Measurements from ENCODE around the gene ULK1. TPM values are rescaled to one million over a fixed set of nuclear protein-coding genes. Genes with fewer than 3 reads are reported as not detected.
A peak's percentile ranks its signal among the peaks of the same experiment; 100 is the strongest.
"Not testable (repeated sequence)": the region's sequence is repeated elsewhere in the genome, so short reads cannot be mapped to it uniquely, and the experiment has no call there.

The ULK1 gene
- total RNA-seq, 1 donor from 2014 or later, result 30.2 TPM

DNA sequence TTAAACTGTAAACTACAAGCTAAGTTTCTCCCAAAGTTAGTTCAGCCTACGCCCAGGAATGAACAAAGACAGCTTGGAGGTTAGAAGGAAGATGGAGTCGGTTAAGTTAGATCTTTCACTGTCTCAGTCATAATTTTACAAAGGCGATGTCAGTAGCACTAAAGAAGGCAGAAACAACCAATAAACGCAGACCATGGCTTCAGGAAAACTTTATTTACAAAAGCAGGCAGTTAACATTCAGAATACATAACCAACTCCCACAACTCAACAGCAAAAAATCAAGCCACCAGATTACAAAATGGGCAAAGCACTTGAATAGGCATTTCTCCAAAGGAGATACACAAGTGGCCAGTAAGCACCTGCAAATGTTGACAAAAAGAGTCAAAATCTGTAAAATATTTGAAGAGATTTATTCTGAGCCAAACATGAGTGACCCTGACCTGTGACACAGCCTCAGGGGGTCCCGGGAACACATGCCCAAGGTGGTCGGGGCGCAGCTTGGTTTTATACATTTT is 8.8 kb upstream of the ULK1 start:
- Mint-ChIP-seq H3K36me3 (ENCODE audit: low read depth) (no peaks in the 10 kb centered on the region), H3K27me3 (ENCODE audit: low read depth) (peaks cover 5% of the 10 kb centered on the region), H3K27ac (no peak overlapping the region), H3K4me3 (ENCODE audit: low read depth) (no peak overlapping the region), H3K9me3 (peaks cover 7% of the 10 kb centered on the region), H3K4me1 (ENCODE audit: low read depth) (no peaks in the 10 kb centered on the region)
- intact Hi-C loops (cut with micrococcal nuclease), result no loop called here
- DNase-seq (ENCODE audit: low spot score), result no peak

DNA sequence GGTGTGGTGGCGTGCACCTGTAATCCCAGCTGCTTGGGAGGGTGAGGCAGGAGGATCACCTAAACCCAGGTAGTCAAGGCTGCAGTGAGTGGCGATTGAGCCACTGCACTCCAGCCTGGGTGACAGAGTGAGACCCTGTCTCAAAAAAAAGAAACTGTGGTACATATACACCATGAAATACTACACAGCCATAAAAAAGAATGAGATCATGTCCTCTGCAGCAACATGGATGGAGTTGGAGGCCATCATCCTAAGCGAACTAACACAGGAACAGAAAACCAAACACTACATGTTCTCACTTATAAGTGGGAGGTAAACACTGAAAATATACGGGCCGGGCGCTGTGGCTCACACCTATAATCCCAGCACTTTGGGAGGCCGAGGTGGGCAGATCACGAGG is 2.7 kb upstream of the ULK1 start:
- H3K9me3 Mint-ChIP-seq; H3K36me3 Mint-ChIP-seq (ENCODE audit: low read depth); H3K27me3 Mint-ChIP-seq (ENCODE audit: low read depth); H3K27ac Mint-ChIP-seq; H3K4me3 Mint-ChIP-seq (ENCODE audit: low read depth); H3K4me1 Mint-ChIP-seq (ENCODE audit: low read depth); DNase-seq (ENCODE audit: low spot score): not testable (repeated sequence)
- intact Hi-C loops (cut with micrococcal nuclease), result loop anchor here (10.0 kb wide), 1 partner anchor 177 kb away; the partner anchor contains the start of gene SFSWAP

DNA sequence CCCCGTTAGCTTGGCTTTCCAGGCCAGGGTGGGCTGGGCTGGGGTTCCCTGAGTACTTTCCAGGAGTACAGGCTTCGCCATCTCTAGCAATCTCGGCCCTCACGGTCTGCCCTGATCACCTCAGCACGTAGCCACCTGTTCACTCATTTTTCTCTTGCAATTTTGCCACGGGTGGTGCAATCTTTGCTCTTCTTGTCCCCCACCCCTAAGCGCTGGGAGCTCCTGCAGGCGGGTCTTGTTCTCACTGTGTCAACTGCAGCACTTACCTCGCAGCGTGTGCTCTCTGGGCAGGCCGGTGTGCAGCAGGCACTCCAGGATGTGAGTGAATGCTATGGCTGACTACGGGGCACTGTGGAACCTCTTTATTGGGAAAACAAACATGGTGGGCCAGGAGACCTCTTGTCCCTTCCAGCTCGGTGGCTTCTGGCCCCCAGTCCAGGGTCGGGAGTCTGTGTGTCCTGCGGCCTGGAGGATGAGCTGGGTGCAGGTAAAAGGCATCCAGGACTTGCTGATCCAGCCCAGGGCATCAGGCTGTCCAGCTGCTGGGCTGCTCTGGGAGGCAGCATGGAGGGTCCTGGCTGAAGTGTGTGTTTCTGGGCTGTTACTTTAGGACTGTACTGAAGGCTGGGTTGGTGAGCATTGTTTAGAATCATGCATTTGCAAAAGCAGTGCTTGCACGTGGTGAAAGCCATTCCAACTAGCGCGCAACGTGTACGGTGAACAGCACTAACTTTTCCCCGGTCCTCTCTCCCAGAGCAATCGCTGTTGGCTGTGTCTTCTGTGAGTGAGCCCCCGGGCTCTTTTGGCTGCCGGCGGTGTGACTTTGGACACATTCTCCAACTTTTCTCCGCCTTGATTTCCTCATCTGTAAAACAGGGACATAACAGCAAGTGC is 1.5 kb upstream of the ULK1 start:
- Mint-ChIP-seq H3K36me3 (ENCODE audit: low read depth) (no peaks in the 10 kb centered on the region), H3K9me3 (no peaks in the 10 kb centered on the region), H3K4me1 (ENCODE audit: low read depth) (peaks cover 6% of the 10 kb centered on the region), H3K27ac (no peak overlapping the region), H3K27me3 (ENCODE audit: low read depth) (peaks cover 5% of the 10 kb centered on the region), H3K4me3 (ENCODE audit: low read depth) (no peak overlapping the region)
- intact Hi-C loops (cut with micrococcal nuclease), result loop anchor here (10.0 kb wide), 1 partner anchor 178 kb away; the partner anchor contains the start of gene SFSWAP
- no peak for DNase-seq (ENCODE audit: low spot score)

DNA sequence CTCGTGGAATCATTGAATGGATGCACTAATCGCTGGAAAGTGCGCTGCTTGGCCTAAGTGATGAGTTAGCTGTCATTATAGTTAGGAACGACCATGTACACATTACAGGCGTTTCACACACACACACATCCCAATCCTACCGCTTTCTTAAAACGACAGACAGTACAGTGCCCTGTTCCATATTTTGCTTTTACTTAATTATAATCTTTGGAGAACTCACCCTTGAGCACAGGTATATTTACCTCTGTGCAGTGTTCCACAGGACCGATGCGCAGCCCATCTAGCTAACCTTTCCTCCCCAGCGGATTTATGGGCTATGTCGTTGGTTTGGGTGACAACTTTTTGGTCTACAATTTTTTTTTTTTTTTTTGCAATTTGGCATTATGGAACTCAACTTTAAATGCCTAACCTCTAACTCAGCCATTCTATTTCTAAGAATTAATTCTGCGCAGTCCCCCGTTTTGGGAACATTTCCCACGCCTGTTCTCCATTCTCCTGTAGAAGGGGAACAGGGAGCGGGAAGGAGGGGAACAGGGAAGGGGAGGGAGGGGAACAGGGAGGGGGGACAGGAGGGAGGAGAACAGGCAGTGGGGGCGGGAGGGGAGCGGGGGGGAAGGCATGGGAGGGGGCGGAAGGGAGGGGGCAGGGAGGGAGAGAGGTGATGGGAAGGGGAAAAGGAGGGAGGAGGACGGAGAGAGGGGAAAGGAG is 663 bp upstream of the ULK1 start:
- Mint-ChIP-seq H3K27ac (no peak overlapping the region), H3K9me3 (no peaks in the 10 kb centered on the region), H3K36me3 (ENCODE audit: low read depth) (no peaks in the 10 kb centered on the region), H3K4me3 (ENCODE audit: low read depth) (peak overlapping the region; percentile 8), H3K27me3 (ENCODE audit: low read depth) (peaks cover 5% of the 10 kb centered on the region), H3K4me1 (ENCODE audit: low read depth) (peaks cover 6% of the 10 kb centered on the region)
- intact Hi-C loops (cut with micrococcal nuclease), result loop anchor here (1.0 to 10.0 kb wide), 4 partner anchors 36 to 211 kb away; partner anchors contain the start of genes EP400, PUS1 and SFSWAP
- DNase-seq (ENCODE audit: low spot score), result no peak

DNA sequence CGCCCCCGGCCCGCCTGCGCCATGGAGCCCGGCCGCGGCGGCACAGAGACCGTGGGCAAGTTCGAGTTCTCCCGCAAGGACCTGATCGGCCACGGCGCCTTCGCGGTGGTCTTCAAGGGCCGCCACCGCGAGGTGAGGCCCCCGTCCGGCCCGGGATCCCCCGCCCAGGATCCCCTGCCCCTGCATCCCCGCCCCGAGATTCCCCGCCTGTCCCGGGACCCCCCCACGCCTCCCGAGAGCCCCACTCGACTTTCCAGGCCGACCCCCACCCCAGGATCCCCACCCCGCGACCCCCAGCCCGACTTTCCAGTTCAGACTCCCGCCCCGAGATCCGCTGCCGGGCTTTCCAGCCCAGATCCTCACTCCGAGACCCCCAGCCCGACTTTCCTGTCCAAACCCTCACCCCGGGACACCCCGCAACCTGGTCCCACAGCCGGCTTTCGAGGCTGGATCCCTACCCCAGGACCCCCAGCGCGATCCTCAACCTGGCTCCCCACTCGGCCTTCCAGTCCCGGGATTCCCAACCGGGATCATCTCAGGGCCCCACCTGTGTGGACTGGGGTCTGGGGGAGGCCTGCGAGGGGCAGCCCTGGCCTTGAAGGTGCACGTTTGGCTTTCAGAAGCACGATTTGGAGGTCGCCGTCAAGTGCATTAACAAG is 688 bp downstream of the ULK1 start:
- H3K4me3 Mint-ChIP-seq (ENCODE audit: low read depth), result peak overlapping the region; percentile 81
- intact Hi-C loops (cut with micrococcal nuclease), result loop anchor here (1.0 to 10.0 kb wide), 4 partner anchors 34 to 213 kb away; partner anchors contain the start of genes EP400, PUS1 and SFSWAP
- H3K27ac Mint-ChIP-seq, result peak overlapping the region; percentile 72
- no peaks in the 10 kb centered on the region for H3K9me3 Mint-ChIP-seq
- H3K4me1 Mint-ChIP-seq (ENCODE audit: low read depth), result peaks cover 6% of the 10 kb centered on the region
- no peak for DNase-seq (ENCODE audit: low spot score)
- H3K27me3 Mint-ChIP-seq (ENCODE audit: low read depth), result no peaks in the 10 kb centered on the region
- H3K36me3 Mint-ChIP-seq (ENCODE audit: low read depth), result no peaks in the 10 kb centered on the region

DNA sequence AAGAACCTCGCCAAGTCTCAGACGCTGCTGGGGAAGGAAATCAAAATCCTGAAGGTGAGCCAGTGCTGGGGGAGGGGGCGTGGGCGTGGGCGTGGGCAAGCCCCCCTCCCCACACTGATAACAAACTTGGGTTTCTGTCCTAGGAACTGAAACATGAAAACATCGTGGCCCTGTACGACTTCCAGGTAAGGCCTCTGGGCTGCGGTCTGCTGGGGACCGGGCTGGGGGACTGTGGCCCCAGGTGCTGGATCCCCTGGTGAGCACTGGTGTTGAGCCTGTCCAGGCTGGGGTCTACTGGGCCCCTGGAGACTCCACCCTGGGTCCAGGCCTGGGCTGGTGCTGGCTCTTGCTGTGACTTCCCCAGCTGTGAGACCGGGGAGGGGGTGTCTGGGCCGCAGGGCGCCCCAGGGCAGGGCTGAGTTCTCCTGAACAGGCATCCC is 1.2 kb downstream of the ULK1 start:
- Mint-ChIP-seq H3K4me3 (ENCODE audit: low read depth) (peak overlapping the region; percentile 81), H3K4me1 (ENCODE audit: low read depth) (peaks cover 6% of the 10 kb centered on the region), H3K27ac (peak overlapping the region; percentile 72), H3K27me3 (ENCODE audit: low read depth) (no peaks in the 10 kb centered on the region), H3K36me3 (ENCODE audit: low read depth) (no peaks in the 10 kb centered on the region), H3K9me3 (no peaks in the 10 kb centered on the region)
- DNase-seq (ENCODE audit: low spot score), result no peak
- intact Hi-C loops (cut with micrococcal nuclease), result loop anchor here (10.0 kb wide), 1 partner anchor 181 kb away; the partner anchor contains the start of gene SFSWAP

DNA sequence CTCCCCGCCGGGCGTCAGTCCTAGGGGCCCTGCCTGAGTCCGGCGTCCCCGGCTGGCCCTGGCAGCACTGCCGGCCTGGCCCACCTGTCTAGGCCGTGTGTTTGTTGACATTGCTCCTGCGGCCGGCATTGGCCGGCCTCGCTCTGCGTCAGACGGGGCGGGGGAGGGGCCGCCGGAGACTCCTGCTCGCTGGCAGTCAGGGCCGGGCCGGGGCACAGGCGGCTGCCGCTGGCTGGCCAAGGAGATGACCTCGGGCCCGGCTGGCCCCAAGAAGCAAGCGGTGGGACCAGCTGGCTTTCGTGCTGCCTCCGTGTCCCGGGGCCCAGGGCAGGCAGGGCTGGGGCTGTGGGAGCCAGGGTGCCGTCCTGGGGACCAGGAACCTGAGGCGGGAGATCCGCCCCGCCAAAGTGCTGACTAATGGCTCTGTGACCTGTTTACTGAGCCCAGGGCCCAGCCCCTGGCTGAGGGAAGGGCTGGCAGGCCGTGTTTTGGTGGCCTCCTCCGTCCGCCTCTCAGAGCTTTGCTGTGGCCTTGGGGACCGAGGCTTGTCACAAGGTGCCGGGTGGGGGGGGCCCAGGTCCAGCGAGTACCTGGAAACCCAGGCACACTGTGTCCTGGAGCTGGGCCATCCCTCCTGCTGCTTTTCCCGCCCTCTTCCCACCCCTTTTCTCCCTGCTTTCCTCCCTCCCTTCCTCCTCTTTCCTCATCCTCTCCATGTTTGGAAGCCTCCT is 1.8 kb downstream of the ULK1 start:
- Mint-ChIP-seq H3K27ac (no peak overlapping the region), H3K4me1 (ENCODE audit: low read depth) (peaks cover 6% of the 10 kb centered on the region), H3K9me3 (no peaks in the 10 kb centered on the region), H3K36me3 (ENCODE audit: low read depth) (no peaks in the 10 kb centered on the region), H3K27me3 (ENCODE audit: low read depth) (no peaks in the 10 kb centered on the region), H3K4me3 (ENCODE audit: low read depth) (peak overlapping the region; percentile 81)
- peak; percentile 65 for DNase-seq (ENCODE audit: low spot score)
- intact Hi-C loops (cut with micrococcal nuclease), result loop anchor here (10.0 kb wide), 1 partner anchor 181 kb away; the partner anchor contains the start of gene SFSWAP

DNA sequence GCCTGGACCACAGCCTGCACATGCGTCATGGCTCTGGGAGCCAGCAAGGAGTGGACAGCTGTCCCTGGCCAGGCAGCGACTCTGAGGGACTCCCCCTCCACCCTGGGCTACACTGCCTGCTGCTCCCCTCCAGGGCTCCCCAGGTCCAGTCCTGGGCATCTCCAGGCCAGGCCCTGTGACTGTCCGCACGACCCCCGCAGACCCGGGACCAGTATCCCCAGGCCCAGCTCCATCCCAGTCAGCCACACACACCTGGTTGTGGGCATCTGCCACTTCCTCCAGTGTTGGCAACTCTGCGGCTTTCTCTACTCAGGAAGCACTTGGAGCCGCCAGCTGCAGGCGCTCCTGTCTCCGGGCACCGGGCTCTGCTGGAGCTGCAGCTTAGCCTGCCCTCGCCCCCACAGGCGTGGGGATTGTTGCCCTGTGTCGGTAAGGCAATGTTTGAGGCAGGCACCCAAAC is 2.4 kb downstream of the ULK1 start:
- no peaks in the 10 kb centered on the region for H3K36me3 Mint-ChIP-seq (ENCODE audit: low read depth)
- H3K27me3 Mint-ChIP-seq (ENCODE audit: low read depth), result no peaks in the 10 kb centered on the region
- intact Hi-C loops (cut with micrococcal nuclease), result loop anchor here (10.0 kb wide), 1 partner anchor 182 kb away; the partner anchor contains the start of gene SFSWAP
- no peaks in the 10 kb centered on the region for H3K9me3 Mint-ChIP-seq
- no peak for DNase-seq (ENCODE audit: low spot score)
- no peak overlapping the region for H3K27ac Mint-ChIP-seq
- H3K4me3 Mint-ChIP-seq (ENCODE audit: low read depth), result peak overlapping the region; percentile 39
- H3K4me1 Mint-ChIP-seq (ENCODE audit: low read depth), result peaks cover 6% of the 10 kb centered on the region

DNA sequence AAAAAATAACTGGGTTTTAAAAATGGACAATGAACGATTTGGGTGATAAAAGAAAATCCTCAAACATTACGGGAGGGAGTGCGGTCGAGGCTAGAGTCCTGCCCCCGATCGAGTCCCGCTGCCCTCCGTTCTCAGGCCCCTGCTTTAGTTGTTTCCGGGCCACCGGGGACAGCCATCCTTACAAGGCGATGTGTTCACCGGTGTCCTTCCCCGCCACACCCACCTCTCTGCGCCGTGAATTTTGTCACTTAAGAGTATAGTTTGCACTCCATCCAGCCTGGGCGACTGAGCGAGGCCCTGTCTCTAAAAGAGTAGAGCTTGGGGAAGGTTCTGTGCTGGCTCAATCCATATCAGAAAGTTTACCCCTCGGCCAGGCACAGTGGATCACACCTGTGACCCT is 2.9 kb downstream of the ULK1 start:
- Mint-ChIP-seq H3K4me3 (ENCODE audit: low read depth) (peak overlapping the region; percentile 49), H3K36me3 (ENCODE audit: low read depth) (no peaks in the 10 kb centered on the region), H3K27me3 (ENCODE audit: low read depth) (no peaks in the 10 kb centered on the region), H3K4me1 (ENCODE audit: low read depth) (peaks cover 6% of the 10 kb centered on the region), H3K9me3 (no peaks in the 10 kb centered on the region), H3K27ac (no peak overlapping the region)
- intact Hi-C loops (cut with micrococcal nuclease), result loop anchor here (10.0 kb wide), 1 partner anchor 182 kb away; the partner anchor contains the start of gene SFSWAP
- DNase-seq (ENCODE audit: low spot score), result no peak

DNA sequence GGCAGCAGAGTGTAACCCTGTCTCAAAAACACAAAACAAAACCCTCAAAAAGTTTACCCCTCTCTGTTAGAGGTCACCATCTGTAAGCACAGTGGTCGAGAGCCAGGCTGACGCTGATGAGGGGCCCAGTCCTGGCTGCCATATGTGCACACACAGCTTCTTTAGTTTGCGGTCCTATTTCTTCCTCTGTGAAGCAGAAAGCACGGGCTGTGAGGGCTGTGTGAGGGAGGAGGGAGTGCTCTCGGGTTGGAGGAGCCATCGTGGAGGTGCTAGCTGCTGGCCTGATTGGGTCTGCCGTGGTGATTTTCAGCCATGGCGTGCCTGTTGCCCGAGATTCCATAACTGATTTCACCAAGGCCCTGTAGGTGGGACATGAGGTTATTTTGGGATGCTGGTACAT is 3.5 kb downstream of the ULK1 start:
- H3K9me3 Mint-ChIP-seq, result no peaks in the 10 kb centered on the region
- no peak overlapping the region for H3K4me3 Mint-ChIP-seq (ENCODE audit: low read depth)
- H3K36me3 Mint-ChIP-seq (ENCODE audit: low read depth), result no peaks in the 10 kb centered on the region
- no peaks in the 10 kb centered on the region for H3K27me3 Mint-ChIP-seq (ENCODE audit: low read depth)
- peaks cover 6% of the 10 kb centered on the region for H3K4me1 Mint-ChIP-seq (ENCODE audit: low read depth)
- intact Hi-C loops (cut with micrococcal nuclease), result loop anchor here (10.0 kb wide), 1 partner anchor 183 kb away; the partner anchor contains the start of gene SFSWAP
- no peak overlapping the region for H3K27ac Mint-ChIP-seq
- no peak for DNase-seq (ENCODE audit: low spot score)

DNA sequence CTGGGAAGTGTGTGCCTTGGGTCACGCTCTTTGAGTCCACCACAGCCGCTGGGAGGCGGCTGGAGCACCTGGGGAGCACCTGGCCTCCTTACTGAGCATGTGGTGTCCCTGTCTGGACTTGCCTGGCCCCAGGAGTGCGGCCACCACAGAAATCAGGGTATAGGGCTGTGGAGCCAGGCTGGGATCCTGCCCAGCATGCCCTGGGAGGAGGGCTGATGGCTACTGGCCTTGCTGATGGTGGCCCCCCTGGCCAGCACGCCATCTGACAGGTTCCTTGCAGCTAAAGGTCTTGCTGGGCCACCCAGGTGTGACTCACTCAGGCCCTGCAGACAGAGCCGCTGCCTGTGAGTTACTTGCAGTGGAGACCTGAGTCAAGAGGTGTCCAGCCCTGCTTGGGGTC is 6.0 kb downstream of the ULK1 start:
- no peaks in the 10 kb centered on the region for H3K36me3 Mint-ChIP-seq (ENCODE audit: low read depth)
- no peak for DNase-seq (ENCODE audit: low spot score)
- H3K4me1 Mint-ChIP-seq (ENCODE audit: low read depth), result peaks cover 4% of the 10 kb centered on the region
- H3K9me3 Mint-ChIP-seq, result no peaks in the 10 kb centered on the region
- H3K27ac Mint-ChIP-seq, result no peak overlapping the region
- H3K27me3 Mint-ChIP-seq (ENCODE audit: low read depth), result no peaks in the 10 kb centered on the region
- intact Hi-C loops (cut with micrococcal nuclease), result no loop called here
- no peak overlapping the region for H3K4me3 Mint-ChIP-seq (ENCODE audit: low read depth)
